Fibroblast of villous mesenchyme (primary cell): ENCODE data around the gene PRKAR1B. TPM values are rescaled to one million over a fixed set of nuclear protein-coding genes. Genes with fewer than 3 reads are reported as not detected.

ENCODE experiments used
- DNase-seq: peaks from one replicate; pipeline ENCODE4 v3.0.0-alpha.2; 2010; ENCODE audit warnings: low read depth
- H3K4me3 ChIP-seq: 2 replicates; pipeline ENCODE4 v1.5.1; 2011; ENCODE audit warnings: low read depth, mild to moderate bottlenecking, low read length
- total RNA-seq: library from RNA; depleted of rRNA; stranded (reverse); fragments of >200 nt; gene quantifications from 2 replicates; pipeline ENCODE4 v1.2.3, GENCODE V29; 2012
- TF ChIP-seq, protein P1 (sequence below): IDR thresholded peaks from 2 replicates; pipeline ENCODE4 v1.5.1; 2012; ENCODE audit warnings: low read depth, mild to moderate bottlenecking, low read length; ENCODE audit not compliant: insufficient read depth

PRKAR1B gene
- total RNA-seq, 1 donor: 16.4 TPM

DNA sequence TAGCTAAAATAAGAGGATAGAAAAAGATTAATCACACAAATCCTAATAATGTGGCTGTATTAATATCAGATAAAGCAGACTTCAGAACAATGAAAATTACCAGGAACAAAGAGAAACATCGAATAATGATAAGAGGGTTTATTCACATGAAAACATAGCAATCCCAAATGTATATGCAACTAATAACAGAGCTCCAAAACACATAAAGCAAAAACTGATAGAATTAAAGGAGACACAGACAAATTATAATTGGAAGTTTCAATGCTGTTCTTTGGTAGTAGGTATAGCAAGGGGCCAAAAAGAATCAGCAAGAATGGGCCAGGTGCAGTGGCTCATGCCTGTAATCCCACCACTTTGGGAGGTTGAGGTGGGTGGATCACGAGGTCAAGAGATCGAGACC is 24.0 kb downstream of the PRKAR1B start:
- DNase-seq: no peak
- H3K4me3 ChIP-seq: no peak overlapping the region
- TF ChIP-seq, protein P1, sequence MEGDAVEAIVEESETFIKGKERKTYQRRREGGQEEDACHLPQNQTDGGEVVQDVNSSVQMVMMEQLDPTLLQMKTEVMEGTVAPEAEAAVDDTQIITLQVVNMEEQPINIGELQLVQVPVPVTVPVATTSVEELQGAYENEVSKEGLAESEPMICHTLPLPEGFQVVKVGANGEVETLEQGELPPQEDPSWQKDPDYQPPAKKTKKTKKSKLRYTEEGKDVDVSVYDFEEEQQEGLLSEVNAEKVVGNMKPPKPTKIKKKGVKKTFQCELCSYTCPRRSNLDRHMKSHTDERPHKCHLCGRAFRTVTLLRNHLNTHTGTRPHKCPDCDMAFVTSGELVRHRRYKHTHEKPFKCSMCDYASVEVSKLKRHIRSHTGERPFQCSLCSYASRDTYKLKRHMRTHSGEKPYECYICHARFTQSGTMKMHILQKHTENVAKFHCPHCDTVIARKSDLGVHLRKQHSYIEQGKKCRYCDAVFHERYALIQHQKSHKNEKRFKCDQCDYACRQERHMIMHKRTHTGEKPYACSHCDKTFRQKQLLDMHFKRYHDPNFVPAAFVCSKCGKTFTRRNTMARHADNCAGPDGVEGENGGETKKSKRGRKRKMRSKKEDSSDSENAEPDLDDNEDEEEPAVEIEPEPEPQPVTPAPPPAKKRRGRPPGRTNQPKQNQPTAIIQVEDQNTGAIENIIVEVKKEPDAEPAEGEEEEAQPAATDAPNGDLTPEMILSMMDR: no peak

DNA sequence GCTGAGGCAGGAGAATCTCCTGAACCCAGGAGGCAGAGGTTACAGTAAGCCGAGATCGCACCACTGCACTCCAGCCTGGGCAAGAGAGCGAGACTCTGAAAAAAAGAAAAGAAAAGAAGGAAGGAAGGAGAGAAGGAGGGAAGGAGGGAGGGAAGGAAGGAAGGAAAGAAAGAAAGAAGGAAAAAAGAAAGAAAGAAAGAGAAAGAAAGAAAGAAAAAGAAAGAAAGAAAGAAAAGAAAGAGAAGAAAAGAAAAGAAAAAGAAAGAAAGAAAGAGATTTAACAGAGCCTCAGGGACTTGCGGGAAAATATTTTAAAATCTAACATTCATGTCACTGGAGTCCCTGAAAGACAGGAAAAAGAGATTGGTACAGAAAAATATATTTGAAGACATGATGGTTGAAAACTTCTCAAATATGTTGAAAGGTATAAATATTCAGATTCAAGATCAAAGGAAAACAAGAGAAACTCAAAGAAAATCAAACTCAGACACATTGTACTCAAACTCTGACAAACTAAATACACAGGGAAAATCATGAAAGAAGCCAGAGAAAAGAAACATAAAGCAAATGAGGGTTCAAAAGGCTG is 25.9 kb downstream of the PRKAR1B start:
- TF ChIP-seq, protein P1: no peak
- DNase-seq: no peak
- no peak overlapping the region for H3K4me3 ChIP-seq

DNA sequence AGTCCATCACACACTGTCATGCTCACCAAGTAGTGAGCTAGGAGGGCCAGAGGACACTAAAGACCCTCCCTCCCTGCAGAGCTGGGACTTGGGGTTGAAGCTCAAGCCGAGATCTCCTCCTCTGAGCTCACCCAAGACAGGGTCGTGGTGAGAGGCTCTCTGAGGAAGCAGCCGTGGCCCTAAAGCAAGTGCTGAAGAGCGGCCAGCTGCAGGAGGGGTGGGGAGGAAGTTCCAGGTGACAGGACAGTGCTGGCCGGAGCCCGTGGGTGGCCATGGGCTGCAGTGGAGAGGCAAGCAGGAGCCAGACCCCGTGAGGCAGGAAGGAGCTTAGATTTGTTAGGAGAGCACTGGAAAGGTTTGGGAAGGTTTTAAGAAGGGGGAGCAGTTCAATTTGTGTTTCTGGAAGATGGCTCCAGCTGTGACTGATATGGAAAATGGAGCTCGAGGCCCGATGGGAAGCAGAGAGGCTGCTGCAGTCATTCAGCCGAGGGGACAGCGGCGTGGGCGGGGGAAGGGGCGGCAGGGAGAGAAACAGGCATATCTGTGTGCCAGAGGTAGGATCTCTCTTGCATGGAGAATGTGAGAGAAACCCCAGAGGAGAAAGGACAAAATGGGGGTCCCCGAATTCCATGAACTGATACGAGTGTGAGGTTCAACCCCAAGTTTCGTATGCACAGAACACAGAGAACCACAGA is 27.5 kb downstream of the PRKAR1B start:
- TF ChIP-seq, protein P1: no peak
- DNase-seq: no peak
- no peak overlapping the region for H3K4me3 ChIP-seq

DNA sequence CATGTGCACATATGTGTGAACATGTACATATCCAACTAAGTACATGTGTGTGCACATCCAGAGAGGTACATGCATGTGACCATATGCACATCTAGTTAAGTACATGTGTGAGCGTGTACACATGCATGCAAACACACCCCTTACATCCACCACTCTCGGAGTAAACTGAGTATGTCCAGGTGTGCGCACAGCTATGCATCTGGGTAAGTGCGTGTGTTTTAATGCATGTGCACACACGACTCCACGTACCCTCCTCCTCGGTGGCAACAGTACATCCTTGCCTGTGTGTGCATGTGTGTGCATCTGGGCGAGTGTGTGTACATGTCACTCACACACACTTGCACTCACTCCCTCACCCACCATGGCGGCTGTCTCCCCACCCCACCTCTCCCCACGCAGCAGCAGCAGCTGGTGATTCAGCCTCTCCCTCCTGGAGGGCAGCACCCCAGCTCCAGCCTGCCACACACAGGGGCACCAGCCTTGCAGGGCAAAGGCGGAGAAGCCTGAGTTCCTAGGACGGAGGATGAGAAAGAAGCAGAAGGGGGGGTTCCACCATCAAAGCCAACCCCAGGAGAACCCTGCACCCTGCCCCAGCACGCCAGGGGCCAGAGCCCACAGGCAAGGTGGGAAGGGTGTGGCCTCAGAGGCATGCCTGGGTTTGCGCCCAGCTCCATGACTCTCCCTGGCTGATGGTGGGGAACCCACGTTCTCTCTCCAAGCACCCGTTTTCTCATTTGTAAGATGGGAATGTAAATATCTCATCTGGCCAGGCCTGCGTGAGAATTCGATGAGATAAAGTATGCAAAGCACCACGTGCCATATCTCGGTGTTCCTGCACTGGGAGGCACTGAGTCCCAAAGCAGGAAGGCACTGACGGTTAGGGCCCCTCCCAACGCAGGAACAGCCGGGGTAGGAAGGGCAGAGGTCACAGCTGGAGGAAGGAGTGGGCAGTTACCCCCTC is 28.3 kb downstream of the PRKAR1B start:
- DNase-seq: peak; percentile 38
- TF ChIP-seq, protein P1: no peak

DNA sequence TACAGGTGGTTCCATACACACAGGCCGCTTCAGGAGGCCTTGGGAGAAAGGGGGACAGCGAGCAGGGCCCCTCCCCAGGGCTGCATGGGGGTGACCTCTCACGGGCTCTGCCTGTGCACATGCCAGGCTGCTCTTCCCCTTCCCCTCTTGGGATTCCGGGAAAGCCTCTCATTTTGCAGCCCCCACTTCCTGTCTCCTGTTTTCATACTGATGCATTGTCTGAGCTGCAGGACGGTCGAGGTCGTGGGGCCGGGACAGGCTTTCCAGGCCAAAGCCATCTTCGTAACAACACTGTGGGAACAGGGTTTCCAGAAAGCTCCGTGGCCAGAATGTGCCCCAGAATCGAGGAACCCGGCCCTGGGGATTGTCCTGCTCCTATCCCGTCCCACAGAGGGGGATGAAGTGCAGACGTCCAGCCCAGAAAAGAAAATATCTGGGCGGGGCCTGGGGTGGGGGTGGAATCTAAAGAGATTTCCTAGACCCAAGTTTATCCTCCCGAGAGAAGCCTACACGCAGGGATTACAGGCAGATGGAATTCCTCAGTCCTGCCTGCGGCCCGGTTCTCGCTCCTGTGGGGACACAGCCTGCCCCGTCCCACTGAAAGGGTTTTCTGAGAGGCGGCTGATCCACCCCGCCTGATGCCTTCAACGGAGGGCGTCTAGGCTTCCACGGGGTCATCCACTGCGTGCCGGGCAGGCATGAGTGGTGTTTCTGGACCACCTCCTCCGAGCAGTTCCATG is 30.1 kb downstream of the PRKAR1B start:
- TF ChIP-seq, protein P1: no peak
- DNase-seq: peak; percentile 28
- H3K4me3 ChIP-seq: no peak overlapping the region

More for the DNA sequence above, 28.3 kb downstream of the PRKAR1B start:
- H3K4me3 ChIP-seq: no peak overlapping the region

DNA sequence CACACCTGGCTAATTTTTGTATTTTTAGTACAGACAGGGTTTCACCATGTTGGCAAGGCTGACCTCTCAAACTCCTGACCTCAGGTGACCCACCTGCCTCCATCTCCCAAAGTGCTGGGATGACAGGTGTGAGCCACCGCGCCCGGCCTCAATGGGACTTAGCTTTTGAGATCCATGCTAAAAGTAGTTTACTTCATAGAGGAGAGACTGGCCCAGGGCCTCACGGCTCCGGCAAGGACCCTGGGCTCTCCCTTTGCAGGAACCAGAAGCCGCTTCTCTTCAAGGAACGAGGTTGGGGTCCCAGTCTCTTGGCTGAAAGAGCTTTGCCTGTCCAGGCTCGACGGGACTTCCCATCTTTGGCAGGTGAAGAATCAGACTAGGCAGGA is 30.7 kb downstream of the PRKAR1B start:
- TF ChIP-seq, protein P1: no peak

More for the DNA sequence above, 30.7 kb downstream of the PRKAR1B start:
- no peak for DNase-seq
- H3K4me3 ChIP-seq: no peak overlapping the region
